Activated CD8-positive, alpha-beta T cell treated with anti-CD3 and anti-CD28 coated beads for 36 hours (primary cell): Measurements from ENCODE around the gene WDR26. TPM values are rescaled to one million over a fixed set of nuclear protein-coding genes. Genes with fewer than 3 reads are reported as not detected.

Experiments used
- ATAC-seq: fragments of 200-7000 bp; cut with Tn5 transposase; one replicate; pipeline ENCODE4 v1.10.0; 2021; ENCODE audit warnings: mild to moderate bottlenecking, moderate library complexity
- CTCF ChIA-PET: fragments of 350-600 bp; sonication (Branson Sonifier 250); formaldehyde crosslinking; loops from one replicate; lab custom pipeline; 2021; ENCODE audit warnings: antibody characterized with exemption; lab: Charles Lee
- POLR2A ChIA-PET: fragments of 350-600 bp; sonication (Branson Sonifier 250); formaldehyde crosslinking; loops from one replicate; lab custom pipeline; 2021; ENCODE audit warnings: antibody characterized with exemption; lab: Charles Lee
- DNase-seq: peaks from one replicate; pipeline ENCODE4 v3.0.0-alpha.2; 2020
- H3K27ac Mint-ChIP-seq: one replicate; pipeline ENCODE4 v1.8.0; 2021; ENCODE audit warnings: mild to moderate bottlenecking, mixed read lengths
- H3K27me3 Mint-ChIP-seq: one replicate; pipeline ENCODE4 v1.8.0; 2021; ENCODE audit warnings: mixed read lengths
- H3K36me3 Mint-ChIP-seq: one replicate; pipeline ENCODE4 v1.8.0; 2021; ENCODE audit warnings: low read depth, mixed read lengths
- H3K4me1 Mint-ChIP-seq: one replicate; pipeline ENCODE4 v1.8.0; 2021; ENCODE audit warnings: low read depth, mixed read lengths
- H3K4me3 Mint-ChIP-seq: one replicate; pipeline ENCODE4 v1.8.0; 2021; ENCODE audit warnings: mild to moderate bottlenecking, moderate library complexity, mixed read lengths
- H3K9me3 Mint-ChIP-seq: one replicate; pipeline ENCODE4 v1.8.0; 2021; ENCODE audit warnings: mixed read lengths
- intact Hi-C: fragments of 100-400 bp; cut with micrococcal nuclease; formaldehyde crosslinking; loops from one replicate; pipeline ENCODE4 v1.10.0; 2022
- total RNA-seq, 2 experiments: library from RNA; stranded (reverse); gene quantifications; one replicate each; pipeline ENCODE4 v1.2.3, GENCODE V29; 2021
- TF ChIP-seq, protein P1 (sequence below): fragments of 200-600 bp; IDR thresholded peaks from one replicate; pipeline ENCODE4 v1.8.0; 2022; ENCODE audit warnings: antibody characterized with exemption, mild to moderate bottlenecking

The WDR26 gene
- total RNA-seq, 2 experiments from 2014 or later: 75.2 to 75.8 TPM

DNA sequence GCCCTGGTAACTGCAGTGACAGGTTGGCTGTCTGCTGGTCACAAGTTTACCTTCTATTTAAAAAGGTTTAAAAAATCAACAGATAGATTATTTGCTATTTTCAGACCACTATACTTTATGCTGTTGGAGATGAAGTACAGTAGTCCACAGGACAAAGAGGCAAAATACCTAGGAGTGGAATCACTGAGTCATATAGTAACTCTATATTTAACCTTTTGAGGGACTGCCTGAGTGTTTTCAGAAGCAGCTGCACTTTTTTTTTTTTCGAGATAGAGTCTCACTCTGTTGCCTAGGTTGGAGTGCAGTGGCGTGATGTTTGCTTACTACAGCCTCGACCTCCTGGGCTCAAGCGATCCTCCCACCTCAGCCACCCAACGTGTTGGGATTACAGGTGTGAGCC is 66.2 kb downstream of the WDR26 start:
- Mint-ChIP-seq H3K4me1 (peaks cover 63% of the 10 kb centered on the region), H3K9me3 (no peaks in the 10 kb centered on the region), H3K27ac (peak overlapping the region; percentile 57), H3K4me3 (no peak overlapping the region), H3K27me3 (no peaks in the 10 kb centered on the region), H3K36me3 (peaks cover 68% of the 10 kb centered on the region)
- ChIA-PET CTCF (interaction anchor here (0.8 to 2.0 kb wide), 4 partner anchors 10 to 26 kb away, joined by 3 to 4 read pairs (median 4); no protein-coding TSS in a partner anchor), POLR2A (interaction anchor here (0.7 to 1.0 kb wide), 2 partner anchors 12 to 15 kb away, joined by 3 to 4 read pairs; no protein-coding TSS in a partner anchor)
- intact Hi-C loops: no loop called here
- ATAC-seq (peak; percentile 88), DNase-seq (peak; percentile 28)
- TF ChIP-seq, protein P1, sequence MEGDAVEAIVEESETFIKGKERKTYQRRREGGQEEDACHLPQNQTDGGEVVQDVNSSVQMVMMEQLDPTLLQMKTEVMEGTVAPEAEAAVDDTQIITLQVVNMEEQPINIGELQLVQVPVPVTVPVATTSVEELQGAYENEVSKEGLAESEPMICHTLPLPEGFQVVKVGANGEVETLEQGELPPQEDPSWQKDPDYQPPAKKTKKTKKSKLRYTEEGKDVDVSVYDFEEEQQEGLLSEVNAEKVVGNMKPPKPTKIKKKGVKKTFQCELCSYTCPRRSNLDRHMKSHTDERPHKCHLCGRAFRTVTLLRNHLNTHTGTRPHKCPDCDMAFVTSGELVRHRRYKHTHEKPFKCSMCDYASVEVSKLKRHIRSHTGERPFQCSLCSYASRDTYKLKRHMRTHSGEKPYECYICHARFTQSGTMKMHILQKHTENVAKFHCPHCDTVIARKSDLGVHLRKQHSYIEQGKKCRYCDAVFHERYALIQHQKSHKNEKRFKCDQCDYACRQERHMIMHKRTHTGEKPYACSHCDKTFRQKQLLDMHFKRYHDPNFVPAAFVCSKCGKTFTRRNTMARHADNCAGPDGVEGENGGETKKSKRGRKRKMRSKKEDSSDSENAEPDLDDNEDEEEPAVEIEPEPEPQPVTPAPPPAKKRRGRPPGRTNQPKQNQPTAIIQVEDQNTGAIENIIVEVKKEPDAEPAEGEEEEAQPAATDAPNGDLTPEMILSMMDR: no peak

DNA sequence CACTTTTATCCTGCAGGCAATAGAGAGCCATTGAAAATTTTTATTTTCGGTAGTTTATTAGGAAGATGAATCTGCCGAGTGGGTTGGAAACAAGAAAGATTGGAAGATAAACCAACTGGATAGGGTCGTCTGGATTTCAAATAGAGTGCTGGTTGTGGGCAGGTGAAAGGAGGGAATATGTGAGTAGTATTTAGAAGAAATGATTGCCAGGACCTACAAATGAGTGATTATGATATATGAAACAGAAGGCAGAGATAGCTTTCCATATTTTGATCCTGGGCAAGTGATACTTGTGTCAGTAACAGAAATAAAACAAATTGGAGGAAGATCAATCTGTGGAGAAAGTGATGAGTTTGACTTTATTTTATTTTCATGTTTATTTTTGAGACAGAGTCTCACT is 75.4 kb downstream of the WDR26 start:
- H3K4me3 Mint-ChIP-seq: peak overlapping the region; percentile 77
- TF ChIP-seq, protein P1: no peak
- peaks cover 52% of the 10 kb centered on the region for H3K4me1 Mint-ChIP-seq
- no peaks in the 10 kb centered on the region for H3K27me3 Mint-ChIP-seq
- H3K27ac Mint-ChIP-seq: no peak overlapping the region
- ATAC-seq (no peak), DNase-seq (no peak)
- ChIA-PET POLR2A (no interaction called here), CTCF (interaction anchor here (0.6 to 2.6 kb wide), 2 partner anchors 25 to 243 kb away, joined by 3 to 12 read pairs; no protein-coding TSS in a partner anchor)
- intact Hi-C loops: no loop called here
- peaks cover 39% of the 10 kb centered on the region for H3K36me3 Mint-ChIP-seq
- no peaks in the 10 kb centered on the region for H3K9me3 Mint-ChIP-seq

DNA sequence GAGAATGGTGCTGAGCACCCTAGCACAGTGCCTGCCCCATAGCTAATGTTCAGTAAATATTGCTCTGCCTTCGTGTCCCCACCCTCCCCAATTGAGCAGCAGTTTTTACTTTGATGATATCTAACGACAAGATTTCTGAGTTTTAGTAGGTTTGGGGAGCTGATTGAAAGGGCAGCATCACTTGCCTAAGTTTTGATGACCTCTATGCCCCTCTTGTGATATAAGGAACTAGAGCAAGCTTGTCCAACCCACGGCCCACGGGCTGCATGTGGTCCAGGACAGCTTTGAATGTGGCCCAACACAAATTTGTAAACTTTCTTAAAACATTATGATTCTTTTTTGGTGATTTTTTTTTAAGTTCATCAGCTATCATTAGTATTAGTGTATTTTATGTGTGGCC is 76.4 kb downstream of the WDR26 start:
- no peak for DNase-seq
- ChIA-PET POLR2A (interaction anchor here (0.8 to 2.5 kb wide), 6 partner anchors 17 to 78 kb away, joined by 3 to 14 read pairs (median 6); no protein-coding TSS in a partner anchor), CTCF (interaction anchor here (1.1 to 2.6 kb wide), 9 partner anchors 10 to 99 kb away, joined by 4 to 12 read pairs (median 5); partner anchors contain the start of gene NVL)
- H3K27me3 Mint-ChIP-seq: no peaks in the 10 kb centered on the region
- TF ChIP-seq, protein P1: no peak
- peaks cover 52% of the 10 kb centered on the region for H3K4me1 Mint-ChIP-seq
- H3K4me3 Mint-ChIP-seq: peak overlapping the region; percentile 77
- intact Hi-C loops: no loop called here
- peak overlapping the region; percentile 86 for H3K27ac Mint-ChIP-seq
- ATAC-seq: no peak
- peaks cover 31% of the 10 kb centered on the region for H3K36me3 Mint-ChIP-seq
- H3K9me3 Mint-ChIP-seq: no peaks in the 10 kb centered on the region

DNA sequence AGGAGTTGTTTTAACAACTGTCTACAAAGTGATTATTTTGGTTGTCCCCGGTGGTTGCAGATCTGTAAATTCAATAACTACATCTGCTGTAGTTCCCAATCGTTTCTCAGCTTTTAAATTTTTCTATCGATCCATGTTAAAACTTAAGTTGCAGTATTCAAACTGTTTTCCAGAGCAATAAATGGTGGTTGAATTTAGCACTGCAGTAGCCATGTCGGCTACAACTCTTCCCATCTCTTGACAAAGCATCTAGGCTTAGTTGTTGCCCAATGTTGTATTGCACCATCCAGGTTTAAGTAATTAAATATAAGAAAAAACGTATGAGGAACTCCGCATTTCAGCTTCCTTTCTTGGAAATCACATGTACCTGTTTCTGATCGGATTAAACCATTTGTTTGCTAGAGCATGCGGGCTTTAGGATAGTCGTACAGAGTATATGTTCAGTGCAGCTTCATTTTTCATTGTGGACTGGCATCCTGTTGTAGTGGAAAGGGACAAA is 76.9 kb downstream of the WDR26 start:
- TF ChIP-seq, protein P1: no peak
- DNase-seq (no peak), ATAC-seq (no peak)
- Mint-ChIP-seq H3K4me3 (peak overlapping the region; percentile 77), H3K4me1 (peaks cover 46% of the 10 kb centered on the region), H3K9me3 (no peaks in the 10 kb centered on the region), H3K27me3 (no peaks in the 10 kb centered on the region), H3K27ac (peak overlapping the region; percentile 86), H3K36me3 (peaks cover 28% of the 10 kb centered on the region)
- intact Hi-C loops: loop anchor here (2.0 kb wide), 1 partner anchor 19 kb away; no protein-coding TSS in a partner anchor
- POLR2A ChIA-PET: interaction anchor here (0.8 to 2.5 kb wide), 10 partner anchors 10 to 78 kb away, joined by 3 to 14 read pairs (median 4); no protein-coding TSS in a partner anchor
- CTCF ChIA-PET: interaction anchor here (0.8 to 2.6 kb wide), 12 partner anchors 10 to 100 kb away, joined by 3 to 12 read pairs (median 4); partner anchors contain the start of gene NVL
